ENCODE data around the gene WDR20. TPM values are rescaled to one million over a fixed set of nuclear protein-coding genes. Genes with fewer than 3 reads are reported as not detected.
"Not testable (repeated sequence)": the region's sequence is repeated elsewhere in the genome, so short reads cannot be mapped to it uniquely, and the experiment has no call there.

The WDR20 gene
- total RNA-seq, 1 donor, result 14.7 TPM

DNA sequence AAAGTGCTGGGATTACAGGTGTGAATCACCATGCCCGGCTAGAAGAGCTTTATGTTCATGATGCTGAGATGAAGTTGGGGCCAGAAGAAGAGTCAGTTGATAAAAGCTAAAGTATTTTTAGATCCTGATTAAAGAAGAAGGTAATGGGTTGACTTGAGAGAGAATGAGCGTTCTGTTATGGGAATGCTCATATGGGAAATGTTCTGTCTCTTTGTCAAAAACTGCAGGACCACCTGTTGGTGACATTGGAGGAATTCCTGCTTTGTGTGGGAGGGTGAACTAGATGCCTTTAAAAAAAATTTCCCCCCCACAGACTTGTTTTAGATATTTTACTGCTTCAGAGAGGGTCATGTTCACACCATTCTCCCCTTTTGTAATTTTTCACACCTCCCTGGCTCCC is 6.7 kb downstream of the WDR20 start:
- DNase-seq (ENCODE audit: low read depth), result no peak
- TF ChIP-seq, protein P1, sequence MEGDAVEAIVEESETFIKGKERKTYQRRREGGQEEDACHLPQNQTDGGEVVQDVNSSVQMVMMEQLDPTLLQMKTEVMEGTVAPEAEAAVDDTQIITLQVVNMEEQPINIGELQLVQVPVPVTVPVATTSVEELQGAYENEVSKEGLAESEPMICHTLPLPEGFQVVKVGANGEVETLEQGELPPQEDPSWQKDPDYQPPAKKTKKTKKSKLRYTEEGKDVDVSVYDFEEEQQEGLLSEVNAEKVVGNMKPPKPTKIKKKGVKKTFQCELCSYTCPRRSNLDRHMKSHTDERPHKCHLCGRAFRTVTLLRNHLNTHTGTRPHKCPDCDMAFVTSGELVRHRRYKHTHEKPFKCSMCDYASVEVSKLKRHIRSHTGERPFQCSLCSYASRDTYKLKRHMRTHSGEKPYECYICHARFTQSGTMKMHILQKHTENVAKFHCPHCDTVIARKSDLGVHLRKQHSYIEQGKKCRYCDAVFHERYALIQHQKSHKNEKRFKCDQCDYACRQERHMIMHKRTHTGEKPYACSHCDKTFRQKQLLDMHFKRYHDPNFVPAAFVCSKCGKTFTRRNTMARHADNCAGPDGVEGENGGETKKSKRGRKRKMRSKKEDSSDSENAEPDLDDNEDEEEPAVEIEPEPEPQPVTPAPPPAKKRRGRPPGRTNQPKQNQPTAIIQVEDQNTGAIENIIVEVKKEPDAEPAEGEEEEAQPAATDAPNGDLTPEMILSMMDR (IDR thresholded peaks at IDR 0.05; ENCODE audit: insufficient read depth, low read depth, low read length), result no peak
- H3K4me3 ChIP-seq (ENCODE audit: low read depth, low read length), result no peak overlapping the region

DNA sequence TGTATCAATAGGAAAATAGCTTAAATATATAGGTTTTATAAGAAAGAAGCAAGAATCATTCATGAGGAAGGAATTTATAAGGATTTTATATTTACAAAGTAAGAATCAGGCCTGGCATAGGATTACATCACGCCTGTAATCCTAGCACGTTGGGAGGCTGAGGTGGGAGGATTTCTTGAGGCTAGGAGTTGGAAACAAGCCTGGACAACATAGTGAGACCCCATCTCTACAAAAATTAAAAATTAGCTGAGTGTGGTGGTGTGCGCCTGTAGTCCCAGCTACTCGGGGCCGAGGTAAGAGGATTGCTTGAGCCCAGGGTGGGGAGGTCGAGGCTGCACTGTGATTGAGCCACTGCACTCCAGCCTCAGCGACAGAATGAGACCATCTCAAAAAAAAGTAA is 10.4 kb downstream of the WDR20 start:
- TF ChIP-seq, protein P1 (IDR thresholded peaks at IDR 0.05; ENCODE audit: insufficient read depth, low read depth, low read length), result no peak
- no peak overlapping the region for H3K4me3 ChIP-seq (ENCODE audit: low read depth, low read length)
- no peak for DNase-seq (ENCODE audit: low read depth)

DNA sequence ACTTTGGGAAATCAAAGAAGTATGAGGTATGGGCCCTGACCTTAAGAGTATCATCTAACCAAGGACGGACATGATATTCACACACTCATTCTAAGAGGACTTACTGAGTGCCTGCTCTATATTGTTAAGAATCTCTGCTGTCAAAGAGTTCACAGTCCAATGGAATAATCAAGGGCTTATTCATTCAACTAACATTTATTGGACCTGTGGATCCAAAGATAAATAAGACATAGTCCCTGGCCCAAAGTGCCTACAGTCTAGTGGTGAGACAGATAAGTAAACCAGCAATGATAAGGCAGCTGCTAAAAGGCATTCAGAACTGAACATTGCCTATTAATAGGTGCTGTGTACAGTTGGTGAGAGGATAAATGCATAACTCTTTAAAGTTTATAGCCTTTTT is 11.0 kb downstream of the WDR20 start:
- H3K4me3 ChIP-seq (ENCODE audit: low read depth, low read length), result no peak overlapping the region
- no peak for DNase-seq (ENCODE audit: low read depth)
- TF ChIP-seq, protein P1 (IDR thresholded peaks at IDR 0.05; ENCODE audit: insufficient read depth, low read depth, low read length), result no peak

DNA sequence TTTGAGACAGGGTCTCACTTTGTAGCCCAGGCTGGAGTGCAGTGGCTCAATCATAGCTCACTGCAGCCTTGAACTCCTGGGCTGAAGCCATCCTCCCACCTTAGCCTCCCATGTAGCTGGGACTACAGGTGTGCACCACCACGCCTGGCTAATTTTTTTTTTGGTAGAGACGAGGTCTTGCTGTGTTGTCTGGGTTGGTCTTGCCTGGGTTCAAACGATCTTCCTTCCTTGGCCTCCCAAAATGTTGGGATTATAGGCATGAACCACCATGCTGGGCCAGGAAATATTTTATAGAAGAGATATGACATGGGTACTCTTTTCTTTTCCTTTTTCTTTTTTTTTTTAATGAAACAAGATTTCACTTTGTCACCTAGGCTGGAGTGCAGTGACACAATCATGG is 11.7 kb downstream of the WDR20 start:
- H3K4me3 ChIP-seq (ENCODE audit: low read depth, low read length); DNase-seq (ENCODE audit: low read depth): not testable (repeated sequence)

DNA sequence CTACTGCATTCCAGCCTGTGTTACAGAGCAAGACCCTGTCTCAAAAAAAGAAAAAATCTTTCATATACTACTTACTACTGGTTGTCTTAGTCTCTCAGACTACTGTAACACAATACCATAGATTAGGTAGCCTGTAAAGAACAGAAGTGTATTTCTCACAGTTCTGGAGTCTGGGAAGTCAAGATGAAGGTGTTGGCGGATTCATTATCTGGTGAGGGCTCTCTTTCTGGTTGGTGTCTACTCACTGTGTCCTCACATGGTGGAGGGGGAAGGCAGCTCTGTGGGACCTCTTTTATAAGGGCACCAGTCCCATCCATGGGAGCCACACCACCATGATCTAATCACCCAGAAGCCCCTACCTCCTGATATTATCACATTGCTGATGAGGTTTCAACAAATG is 14.4 kb downstream of the WDR20 start:
- TF ChIP-seq, protein P1 (IDR thresholded peaks at IDR 0.05; ENCODE audit: insufficient read depth, low read depth, low read length), result no peak

DNA sequence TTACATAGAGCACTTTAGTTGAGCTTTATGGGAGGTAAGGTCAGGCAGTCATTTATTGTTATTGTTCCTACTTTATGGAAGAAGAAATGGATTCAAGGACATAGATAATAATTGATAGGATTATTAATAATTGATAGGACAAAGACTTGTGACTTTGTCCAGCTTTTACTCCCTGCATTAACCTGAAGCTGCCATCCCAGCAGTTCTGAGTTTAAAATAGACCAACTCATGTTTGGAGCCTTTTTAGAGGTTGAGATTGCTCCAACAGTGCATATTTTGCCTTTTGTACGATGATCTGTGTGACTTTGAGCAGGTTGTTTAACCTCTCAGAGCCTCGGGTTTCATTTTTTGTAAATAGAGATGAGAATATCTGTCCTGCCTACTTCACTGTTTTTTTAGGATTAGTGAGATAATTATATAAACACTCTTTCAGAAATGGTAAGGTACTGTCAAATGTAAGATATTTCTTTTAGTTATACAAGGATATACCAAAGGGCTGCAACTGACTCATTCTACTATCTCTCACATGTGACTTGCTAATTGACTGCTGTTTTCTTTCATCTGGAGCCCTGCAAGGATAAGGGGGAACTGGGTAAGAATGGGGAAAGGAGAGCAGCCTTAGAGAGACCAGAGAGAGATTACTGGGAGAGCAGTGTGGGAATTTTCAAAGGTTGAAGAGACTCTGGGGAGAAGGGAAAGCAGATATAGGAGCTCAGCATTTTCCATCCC is 15.3 kb downstream of the WDR20 start:
- H3K4me3 ChIP-seq (ENCODE audit: low read depth, low read length), result no peak overlapping the region
- DNase-seq (ENCODE audit: low read depth), result peak; percentile 83
- TF ChIP-seq, protein P1 (IDR thresholded peaks at IDR 0.05; ENCODE audit: insufficient read depth, low read depth, low read length), result no peak

More for the DNA sequence above, 14.4 kb downstream of the WDR20 start:
- DNase-seq (ENCODE audit: low read depth), result no peak
- H3K4me3 ChIP-seq (ENCODE audit: low read depth, low read length), result no peak overlapping the region

DNA sequence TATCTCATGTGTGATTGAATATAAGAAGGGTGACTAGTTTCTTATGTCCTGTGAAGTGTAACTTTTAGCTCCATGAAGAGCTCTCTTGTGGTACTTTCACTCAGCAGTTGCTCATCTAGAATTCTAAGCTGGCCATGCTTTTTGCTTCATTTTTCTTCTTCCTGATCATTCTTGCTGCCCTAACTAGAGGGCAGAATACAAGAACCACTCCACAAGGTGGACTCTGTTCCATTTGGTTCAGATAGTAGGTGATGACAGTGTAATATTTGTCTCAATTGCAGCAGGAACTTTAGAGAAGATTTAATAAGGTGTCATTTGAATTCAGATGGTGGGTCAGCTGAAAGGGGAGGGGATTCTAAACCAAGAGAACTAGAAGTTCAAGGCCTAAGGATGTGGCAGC is 17.6 kb downstream of the WDR20 start:
- H3K4me3 ChIP-seq (ENCODE audit: low read depth, low read length), result no peak overlapping the region
- no peak for DNase-seq (ENCODE audit: low read depth)
- TF ChIP-seq, protein P1 (IDR thresholded peaks at IDR 0.05; ENCODE audit: insufficient read depth, low read depth, low read length), result no peak

Measured in fibroblast of villous mesenchyme (primary cell).